BE2C (cell line): ENCODE measurements around the gene DBNDD2.

Experiments used
- DNase-seq: peaks from one replicate; pipeline ENCODE4 v3.0.0-alpha.2; 2020
- H3K27me3 ChIP-seq: fragments of 250-450 bp; sonication (Bioruptor Pico); 2 replicates; pipeline ENCODE4 v1.5.1; 2020; ENCODE audit warnings: mild to moderate bottlenecking
- H3K36me3 ChIP-seq: fragments of 250-450 bp; sonication (Bioruptor Pico); 2 replicates; pipeline ENCODE4 v1.5.1; 2020; ENCODE audit warnings: mild to moderate bottlenecking
- H3K4me1 ChIP-seq: fragments of 250-450 bp; sonication (Bioruptor Pico); 2 replicates; pipeline ENCODE4 v1.5.1; 2020
- H3K4me3 ChIP-seq: 2 replicates; pipeline ENCODE4 v1.5.1; 2011; ENCODE audit warnings: low read depth, low read length
- H3K9me3 ChIP-seq: fragments of 250-450 bp; sonication (Bioruptor Pico); 2 replicates; pipeline ENCODE4 v1.5.1; 2020
- TF ChIP-seq, protein P1 (sequence below): IDR thresholded peaks from 2 replicates; pipeline ENCODE4 v1.5.1; 2012; ENCODE audit warnings: mild to moderate bottlenecking, low read depth, low read length

DBNDD2 gene

DNA sequence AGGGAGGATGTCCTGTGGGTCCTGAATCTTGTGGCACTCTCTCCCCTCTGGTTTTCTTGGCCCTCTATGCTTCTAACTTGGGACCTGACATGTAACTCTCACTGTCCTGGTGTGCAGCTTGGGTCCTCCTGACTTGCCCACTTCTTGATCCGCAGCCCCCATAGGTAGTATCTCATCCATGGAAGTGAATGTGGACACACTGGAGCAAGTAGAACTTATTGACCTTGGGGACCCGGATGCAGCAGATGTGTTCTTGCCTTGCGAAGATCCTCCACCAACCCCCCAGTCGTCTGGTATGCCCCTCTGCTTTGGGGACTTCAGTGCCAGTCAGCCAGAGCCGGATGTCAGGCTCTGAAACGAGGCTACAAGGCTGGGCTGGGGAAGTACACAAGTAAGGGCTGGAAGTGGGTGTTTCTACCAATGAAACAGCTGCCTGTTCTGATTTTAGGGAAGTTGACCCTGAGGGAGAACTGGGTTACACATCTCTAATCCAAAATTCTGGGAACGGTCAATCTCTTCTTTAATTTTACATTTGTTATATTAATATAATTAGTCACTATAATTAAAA is 641 bp downstream of the DBNDD2 start:
- no peak overlapping the region for H3K4me3 ChIP-seq
- no peak for DNase-seq
- no peaks in the 10 kb centered on the region for H3K9me3 ChIP-seq
- H3K36me3 ChIP-seq = peaks cover 3% of the 10 kb centered on the region; the same call in 1 of the 2 replicates
- H3K4me1 ChIP-seq = no peaks in the 10 kb centered on the region
- peaks cover 22% of the 10 kb centered on the region for H3K27me3 ChIP-seq
- TF ChIP-seq, protein P1, sequence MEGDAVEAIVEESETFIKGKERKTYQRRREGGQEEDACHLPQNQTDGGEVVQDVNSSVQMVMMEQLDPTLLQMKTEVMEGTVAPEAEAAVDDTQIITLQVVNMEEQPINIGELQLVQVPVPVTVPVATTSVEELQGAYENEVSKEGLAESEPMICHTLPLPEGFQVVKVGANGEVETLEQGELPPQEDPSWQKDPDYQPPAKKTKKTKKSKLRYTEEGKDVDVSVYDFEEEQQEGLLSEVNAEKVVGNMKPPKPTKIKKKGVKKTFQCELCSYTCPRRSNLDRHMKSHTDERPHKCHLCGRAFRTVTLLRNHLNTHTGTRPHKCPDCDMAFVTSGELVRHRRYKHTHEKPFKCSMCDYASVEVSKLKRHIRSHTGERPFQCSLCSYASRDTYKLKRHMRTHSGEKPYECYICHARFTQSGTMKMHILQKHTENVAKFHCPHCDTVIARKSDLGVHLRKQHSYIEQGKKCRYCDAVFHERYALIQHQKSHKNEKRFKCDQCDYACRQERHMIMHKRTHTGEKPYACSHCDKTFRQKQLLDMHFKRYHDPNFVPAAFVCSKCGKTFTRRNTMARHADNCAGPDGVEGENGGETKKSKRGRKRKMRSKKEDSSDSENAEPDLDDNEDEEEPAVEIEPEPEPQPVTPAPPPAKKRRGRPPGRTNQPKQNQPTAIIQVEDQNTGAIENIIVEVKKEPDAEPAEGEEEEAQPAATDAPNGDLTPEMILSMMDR = no peak

DNA sequence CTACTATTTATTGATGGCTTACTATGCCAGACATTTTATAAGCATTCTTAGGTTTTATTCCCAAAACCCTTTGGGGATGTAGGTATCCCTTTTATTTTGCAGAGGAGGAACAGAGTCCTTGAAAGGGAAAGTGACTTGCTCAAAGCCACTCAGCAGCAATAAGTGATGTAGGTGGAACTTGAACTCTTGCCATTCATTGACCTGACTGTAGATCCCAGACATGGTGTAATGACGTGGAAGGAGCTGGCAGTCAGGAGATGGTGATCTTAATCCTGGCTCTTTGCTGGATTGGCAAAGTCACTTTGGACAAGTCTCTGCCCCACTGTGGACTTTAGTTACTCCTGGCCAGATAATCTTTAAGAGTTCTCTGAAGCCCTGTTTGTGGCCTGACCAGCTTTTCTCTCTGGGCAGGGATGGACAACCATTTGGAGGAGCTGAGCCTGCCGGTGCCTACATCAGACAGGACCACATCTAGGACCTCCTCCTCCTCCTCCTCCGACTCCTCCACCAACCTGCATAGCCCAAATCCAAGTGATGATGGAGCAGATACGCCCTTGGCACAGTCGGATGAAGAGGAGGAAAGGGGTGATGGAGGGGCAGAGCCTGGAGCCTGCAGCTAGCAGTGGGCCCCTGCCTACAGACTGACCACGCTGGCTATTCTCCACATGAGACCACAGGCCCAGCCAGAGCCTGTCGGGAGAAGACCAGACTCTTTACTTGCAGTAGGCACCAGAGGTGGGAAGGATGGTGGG is 1.6 kb downstream of the DBNDD2 start:
- TF ChIP-seq, protein P1 = no peak
- no peak overlapping the region for H3K4me3 ChIP-seq
- DNase-seq = no peak

DNA sequence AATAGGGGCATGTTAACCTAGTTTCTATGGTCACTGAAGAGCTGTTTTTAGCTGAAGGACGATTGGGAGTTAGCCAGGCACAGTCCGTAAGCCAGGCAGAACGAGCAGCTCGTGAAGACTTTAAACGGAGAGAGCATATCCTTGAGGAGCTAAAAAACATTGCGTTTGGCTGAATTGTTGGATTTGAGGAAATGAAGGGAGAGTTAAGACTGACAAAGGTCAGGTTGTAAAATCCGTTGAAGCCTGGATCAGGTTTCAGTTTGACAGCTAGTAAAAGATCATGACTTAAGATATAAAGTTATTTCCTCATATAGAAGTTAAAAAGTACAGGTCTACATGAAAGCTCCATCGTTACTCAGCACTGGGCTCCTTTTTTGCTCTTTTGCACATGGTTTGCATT is 2.8 kb downstream of the DBNDD2 start:
- H3K9me3 ChIP-seq = no peaks in the 10 kb centered on the region
- H3K4me3 ChIP-seq = no peak overlapping the region
- no peak for DNase-seq
- peaks cover 3% of the 10 kb centered on the region; the same call in 1 of the 2 replicates for H3K36me3 ChIP-seq
- H3K4me1 ChIP-seq = no peaks in the 10 kb centered on the region
- H3K27me3 ChIP-seq = peaks cover 17% of the 10 kb centered on the region
- TF ChIP-seq, protein P1 = no peak

More for the DNA sequence above, 1.6 kb downstream of the DBNDD2 start:
- Histone ChIP-seq H3K27me3 (peaks cover 22% of the 10 kb centered on the region), H3K9me3 (no peaks in the 10 kb centered on the region), H3K36me3 (peaks cover 3% of the 10 kb centered on the region; the same call in 1 of the 2 replicates), H3K4me1 (no peaks in the 10 kb centered on the region)

DNA sequence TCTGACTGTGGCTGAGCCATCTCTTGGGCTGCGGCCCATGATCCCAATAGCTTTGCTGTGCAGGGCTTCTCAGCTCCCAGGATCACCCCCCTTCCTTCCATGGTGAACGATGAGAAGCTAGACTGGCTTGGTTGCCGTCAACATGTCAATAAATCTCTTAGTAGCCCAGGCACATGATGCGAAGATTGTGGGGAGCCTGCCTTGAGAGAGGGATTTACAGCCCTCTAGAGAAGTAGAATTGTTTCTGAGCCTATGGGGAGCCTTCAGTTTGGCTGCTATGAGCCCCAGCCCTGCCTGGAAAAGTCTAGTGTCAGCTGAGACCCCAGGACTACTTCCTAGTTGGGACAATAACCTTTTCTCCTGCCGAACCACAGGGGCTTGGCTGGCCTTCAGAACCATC is 4.6 kb downstream of the DBNDD2 start:
- no peak for DNase-seq
- Histone ChIP-seq H3K9me3 (no peaks in the 10 kb centered on the region), H3K27me3 (no peaks in the 10 kb centered on the region), H3K36me3 (peaks cover 3% of the 10 kb centered on the region; the same call in 1 of the 2 replicates), H3K4me3 (no peak overlapping the region), H3K4me1 (no peaks in the 10 kb centered on the region)
- TF ChIP-seq, protein P1 = no peak

DNA sequence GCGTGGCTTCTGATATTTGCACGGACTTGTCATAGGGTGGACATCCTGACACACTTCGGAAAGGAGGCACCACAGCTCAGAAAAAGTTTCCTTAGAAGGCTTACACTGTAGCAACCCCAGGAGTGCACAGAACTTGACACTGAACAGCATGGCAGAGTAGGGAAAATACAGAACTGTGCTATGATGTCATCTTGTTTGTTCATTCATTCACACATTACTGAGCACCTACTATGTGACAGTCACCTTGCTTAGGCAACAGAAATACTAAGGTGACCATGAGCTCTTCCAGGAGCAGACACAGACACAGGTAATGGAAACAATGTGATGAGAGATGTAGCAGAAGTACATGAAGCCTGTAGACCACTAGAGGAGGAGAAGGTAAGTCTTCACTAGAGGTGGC is 5.4 kb downstream of the DBNDD2 start:
- H3K9me3 ChIP-seq = no peaks in the 10 kb centered on the region
- DNase-seq = no peak
- H3K36me3 ChIP-seq = peaks cover 3% of the 10 kb centered on the region; the same call in 1 of the 2 replicates
- TF ChIP-seq, protein P1 = no peak
- H3K4me3 ChIP-seq = no peak overlapping the region
- no peaks in the 10 kb centered on the region for H3K4me1 ChIP-seq
- no peaks in the 10 kb centered on the region for H3K27me3 ChIP-seq
